Stomach (tissue), 4 donors: ENCODE results near the gene APCDD1L.

Experiments
- POLR2AphosphoS5 ChIP-seq, 3 donors: sonication (generic); formaldehyde crosslinking; IDR thresholded peaks; one replicate each; pipeline ENCODE4 v1.6.1; 2016; ENCODE audit warnings: antibody characterized with exemption in 3 of 3
- TF ChIP-seq, protein P1 (sequence below), 7 experiments: fragments of 450-650 bp in 4 of 7; fragments of 200-600 bp in 3 of 7; sonication (generic) in 3 of 7; IDR thresholded peaks; one replicate each; pipeline ENCODE4 v1.5.1; 2016 to 2019; ENCODE audit warnings: antibody characterized with exemption in 7 of 7, control low read depth in 2 of 7, mild to moderate bottlenecking in 1 of 7

DNA sequence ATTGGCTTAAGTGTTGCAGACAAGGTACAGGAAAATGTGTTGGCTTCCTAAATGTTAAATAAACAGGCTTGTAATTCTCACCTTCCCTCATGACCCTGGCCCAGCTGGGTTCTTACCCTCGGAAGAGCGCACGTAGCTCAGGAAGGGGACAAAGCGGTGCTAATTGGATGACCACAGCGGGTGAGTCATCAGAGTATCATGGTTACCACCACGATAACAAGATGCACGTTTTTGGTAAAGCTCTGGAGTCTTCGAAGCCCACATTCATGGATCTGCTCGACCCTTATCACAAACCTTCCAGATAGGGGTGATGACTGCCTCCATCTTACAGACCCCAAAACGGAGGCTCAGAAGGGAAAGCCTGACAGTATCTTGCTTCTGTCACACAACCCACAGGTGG lies 32.8 kb downstream of the APCDD1L start:
- no peak for TF ChIP-seq POLR2AphosphoS5 (IDR thresholded peaks at IDR 0.05)
- TF ChIP-seq, protein P1, sequence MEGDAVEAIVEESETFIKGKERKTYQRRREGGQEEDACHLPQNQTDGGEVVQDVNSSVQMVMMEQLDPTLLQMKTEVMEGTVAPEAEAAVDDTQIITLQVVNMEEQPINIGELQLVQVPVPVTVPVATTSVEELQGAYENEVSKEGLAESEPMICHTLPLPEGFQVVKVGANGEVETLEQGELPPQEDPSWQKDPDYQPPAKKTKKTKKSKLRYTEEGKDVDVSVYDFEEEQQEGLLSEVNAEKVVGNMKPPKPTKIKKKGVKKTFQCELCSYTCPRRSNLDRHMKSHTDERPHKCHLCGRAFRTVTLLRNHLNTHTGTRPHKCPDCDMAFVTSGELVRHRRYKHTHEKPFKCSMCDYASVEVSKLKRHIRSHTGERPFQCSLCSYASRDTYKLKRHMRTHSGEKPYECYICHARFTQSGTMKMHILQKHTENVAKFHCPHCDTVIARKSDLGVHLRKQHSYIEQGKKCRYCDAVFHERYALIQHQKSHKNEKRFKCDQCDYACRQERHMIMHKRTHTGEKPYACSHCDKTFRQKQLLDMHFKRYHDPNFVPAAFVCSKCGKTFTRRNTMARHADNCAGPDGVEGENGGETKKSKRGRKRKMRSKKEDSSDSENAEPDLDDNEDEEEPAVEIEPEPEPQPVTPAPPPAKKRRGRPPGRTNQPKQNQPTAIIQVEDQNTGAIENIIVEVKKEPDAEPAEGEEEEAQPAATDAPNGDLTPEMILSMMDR (IDR thresholded peaks at IDR 0.05), result no peak
